OCI-LY7 (cell line): ENCODE measurements around the gene YKT6.

Experiments
- EZH2phosphoT487 ChIP-seq: fragments of 200-600 bp; sonication (generic); IDR thresholded peaks from 2 replicates; pipeline ENCODE4 v1.6.1; 2018; ENCODE audit warnings: low read depth, borderline replicate concordance, mild to moderate bottlenecking, mixed run types, antibody characterized with exemption, low read length, moderate library complexity, mixed read lengths
- TF ChIP-seq, protein P1 (sequence below): fragments of 200-600 bp; sonication (generic); conservative IDR thresholded peaks from 2 replicates; pipeline ENCODE4 v1.5.1; 2014; ENCODE audit warnings: mild to moderate bottlenecking, antibody characterized with exemption, low read length, moderate library complexity, mixed read lengths

DNA sequence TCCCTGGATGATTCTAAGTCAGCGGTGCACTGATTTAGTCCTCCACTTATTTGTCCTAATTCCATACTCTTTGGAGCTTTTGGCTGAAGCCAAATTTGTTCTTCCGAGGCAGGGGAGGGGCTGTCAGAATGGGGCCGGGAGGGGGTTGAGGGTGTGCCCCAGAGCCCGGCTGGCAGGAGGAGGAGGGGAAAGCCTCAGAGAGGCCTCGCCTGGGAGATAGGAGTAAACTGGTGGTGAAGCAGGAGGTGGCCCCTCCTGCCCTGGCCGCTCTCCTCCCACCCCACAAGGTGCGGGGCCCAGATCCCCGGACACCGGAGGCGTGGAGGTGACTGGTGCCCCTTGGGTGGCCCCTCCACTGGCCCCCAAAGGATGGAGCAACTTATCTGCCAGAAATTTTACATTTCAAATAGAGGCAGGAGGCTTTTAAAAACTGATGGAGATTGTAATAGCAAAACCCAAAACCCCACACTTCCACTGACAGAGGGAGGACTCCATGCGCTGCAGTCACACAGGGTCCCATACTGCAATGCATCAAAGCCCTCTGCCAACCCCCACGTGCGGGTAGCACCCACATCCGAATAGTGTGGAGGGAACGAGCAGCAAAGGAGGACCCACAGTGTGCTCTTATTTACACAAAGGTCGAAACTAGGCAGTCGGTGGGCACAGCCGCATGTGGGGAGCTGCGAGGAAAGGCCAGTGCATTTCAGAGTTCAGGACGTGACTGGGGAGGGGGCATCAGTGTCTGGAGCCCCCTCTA lies 62.7 kb downstream of the YKT6 start:
- TF ChIP-seq, protein P1, sequence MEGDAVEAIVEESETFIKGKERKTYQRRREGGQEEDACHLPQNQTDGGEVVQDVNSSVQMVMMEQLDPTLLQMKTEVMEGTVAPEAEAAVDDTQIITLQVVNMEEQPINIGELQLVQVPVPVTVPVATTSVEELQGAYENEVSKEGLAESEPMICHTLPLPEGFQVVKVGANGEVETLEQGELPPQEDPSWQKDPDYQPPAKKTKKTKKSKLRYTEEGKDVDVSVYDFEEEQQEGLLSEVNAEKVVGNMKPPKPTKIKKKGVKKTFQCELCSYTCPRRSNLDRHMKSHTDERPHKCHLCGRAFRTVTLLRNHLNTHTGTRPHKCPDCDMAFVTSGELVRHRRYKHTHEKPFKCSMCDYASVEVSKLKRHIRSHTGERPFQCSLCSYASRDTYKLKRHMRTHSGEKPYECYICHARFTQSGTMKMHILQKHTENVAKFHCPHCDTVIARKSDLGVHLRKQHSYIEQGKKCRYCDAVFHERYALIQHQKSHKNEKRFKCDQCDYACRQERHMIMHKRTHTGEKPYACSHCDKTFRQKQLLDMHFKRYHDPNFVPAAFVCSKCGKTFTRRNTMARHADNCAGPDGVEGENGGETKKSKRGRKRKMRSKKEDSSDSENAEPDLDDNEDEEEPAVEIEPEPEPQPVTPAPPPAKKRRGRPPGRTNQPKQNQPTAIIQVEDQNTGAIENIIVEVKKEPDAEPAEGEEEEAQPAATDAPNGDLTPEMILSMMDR = no peak
- TF ChIP-seq EZH2phosphoT487 = no peak
